ENCODE measurements around the gene CABLES2.

CABLES2 gene

DNA sequence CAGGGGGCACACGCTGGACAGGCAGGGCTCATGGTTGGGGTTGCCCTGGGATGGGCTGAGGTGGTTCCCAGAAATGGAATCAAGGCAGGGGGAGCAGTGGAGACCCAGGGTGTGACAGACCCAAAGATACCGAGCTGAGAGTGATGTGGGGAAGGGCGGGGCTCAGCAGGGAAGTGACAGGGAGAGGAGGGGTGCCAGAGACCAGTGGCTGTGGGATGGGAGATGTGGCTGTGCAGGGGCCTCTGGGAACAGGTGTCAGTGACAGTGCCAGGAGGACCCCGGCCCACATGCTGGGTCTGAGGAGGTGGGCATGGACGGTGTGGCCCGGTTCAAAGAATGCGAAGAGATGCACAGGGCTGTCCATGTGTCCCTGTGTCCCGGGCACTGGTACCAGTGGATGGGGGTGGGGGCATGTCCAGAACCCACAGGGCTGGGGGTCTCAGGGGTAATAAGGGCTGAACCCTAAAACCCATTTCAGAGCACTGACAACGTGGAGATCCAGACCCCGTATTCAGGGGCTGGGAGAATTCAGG is 1.0 kb downstream of the CABLES2 start:
- H3K4me3 ChIP-seq (ENCODE audit: low read depth, low read length), result no peak overlapping the region

DNA sequence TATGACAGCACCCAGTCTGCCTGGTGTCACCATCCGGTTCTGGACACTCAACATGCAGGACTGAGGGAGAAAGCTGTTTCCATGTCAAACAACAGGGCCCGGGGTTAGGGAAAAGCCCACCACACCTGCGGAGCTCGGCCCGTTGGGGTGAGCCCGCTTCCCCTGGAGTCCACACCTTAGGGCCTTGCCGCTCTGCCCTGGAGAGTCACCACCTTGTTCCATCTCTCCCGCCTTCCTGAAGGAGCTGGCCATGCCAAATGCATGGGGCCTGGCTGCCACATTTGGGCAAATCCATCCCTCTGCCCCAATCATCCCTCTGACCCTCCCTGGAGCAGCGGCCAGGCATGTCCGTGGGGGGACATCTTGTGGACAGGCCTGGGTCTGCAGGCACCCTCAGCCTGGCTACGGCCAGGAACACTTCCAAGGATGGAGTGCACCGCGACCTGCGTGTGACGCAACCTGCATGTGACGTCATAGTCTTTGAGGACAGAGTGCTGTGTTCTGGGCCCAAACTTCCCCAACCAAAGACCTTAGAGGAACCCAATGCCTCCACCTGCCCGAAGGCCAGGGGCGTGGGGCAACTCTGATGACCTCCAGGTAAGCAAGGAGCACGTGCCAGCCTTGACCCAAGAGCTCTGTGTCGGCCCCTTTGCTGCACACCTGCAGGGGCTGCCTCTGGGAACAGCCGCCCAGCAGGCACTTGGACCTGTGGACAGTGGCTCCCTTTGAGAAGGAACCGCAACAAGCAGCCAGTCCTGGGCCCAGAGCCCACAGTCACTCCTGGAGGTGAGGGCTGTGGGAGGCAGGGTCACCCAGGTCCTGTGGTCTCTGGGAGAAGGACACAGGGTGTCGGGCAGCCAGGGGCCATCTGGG is 1.7 kb downstream of the CABLES2 start:
- no peak overlapping the region for H3K4me3 ChIP-seq (ENCODE audit: low read depth, low read length)

DNA sequence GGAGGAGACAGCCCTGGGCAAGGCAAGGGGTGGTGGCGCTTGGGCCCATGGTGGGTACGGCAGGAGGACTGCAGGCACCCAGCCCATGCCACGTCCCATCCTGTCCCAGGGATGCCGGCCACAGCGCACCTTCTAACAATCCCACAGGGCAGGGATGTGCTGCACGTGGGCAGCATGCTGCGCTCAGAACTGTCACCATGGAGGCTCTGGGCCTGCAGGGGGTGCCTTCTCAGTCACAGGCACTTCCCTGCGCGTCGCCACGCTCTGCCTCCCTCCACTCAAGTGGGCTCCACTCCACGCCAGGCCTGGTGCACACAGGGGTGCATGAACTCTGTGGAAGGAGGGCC is 2.4 kb downstream of the CABLES2 start:
- H3K4me3 ChIP-seq (ENCODE audit: low read depth, low read length), result no peak overlapping the region

DNA sequence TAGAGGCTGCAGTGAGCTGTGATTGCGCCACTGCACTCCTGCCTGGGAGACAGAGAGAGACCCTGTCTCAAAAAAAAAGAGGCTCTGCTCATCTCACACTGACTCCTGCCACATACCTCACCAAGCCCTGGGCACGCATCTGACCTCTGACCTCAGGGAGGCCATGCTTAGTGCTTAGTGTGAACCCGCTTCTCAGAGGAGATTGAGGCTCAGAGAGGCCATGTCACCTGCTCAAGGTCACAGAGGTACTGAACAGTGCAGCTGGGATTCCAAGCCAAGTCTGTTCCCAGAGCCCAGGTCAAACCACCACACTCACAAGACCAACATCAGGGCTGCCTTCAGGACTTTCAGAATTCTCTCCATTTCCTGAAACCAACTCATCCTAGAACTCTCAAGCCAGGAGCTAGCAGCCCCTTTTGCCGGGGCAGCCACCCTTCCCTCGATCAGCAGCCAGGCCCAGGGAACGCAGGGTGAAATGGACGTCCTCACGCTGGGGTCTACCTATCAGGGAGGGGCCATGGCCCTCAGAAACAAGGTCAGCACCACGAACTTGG is 2.9 kb downstream of the CABLES2 start:
- H3K4me3 ChIP-seq (ENCODE audit: low read depth, low read length), result no peak overlapping the region

DNA sequence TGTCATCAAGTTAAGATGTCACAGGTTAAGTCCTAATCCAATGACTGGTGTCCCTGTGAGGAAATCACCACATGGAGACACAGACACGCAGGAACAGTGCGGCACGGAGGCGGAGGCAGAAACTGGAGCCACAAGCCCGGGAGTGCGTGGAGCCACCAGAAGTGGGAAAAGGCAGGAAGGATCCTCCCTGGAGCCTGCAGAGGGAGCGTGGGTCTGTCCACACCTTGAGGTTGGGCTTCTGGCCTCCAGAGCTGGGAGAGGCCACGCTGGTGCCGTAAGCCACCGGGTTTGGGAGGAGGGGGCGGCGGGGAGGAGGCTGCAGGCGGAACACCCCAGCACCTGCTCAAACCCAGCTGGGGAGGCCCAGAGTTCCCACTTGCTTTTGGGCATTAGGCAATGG is 3.8 kb downstream of the CABLES2 start:
- no peak overlapping the region for H3K4me3 ChIP-seq (ENCODE audit: low read depth, low read length)

DNA sequence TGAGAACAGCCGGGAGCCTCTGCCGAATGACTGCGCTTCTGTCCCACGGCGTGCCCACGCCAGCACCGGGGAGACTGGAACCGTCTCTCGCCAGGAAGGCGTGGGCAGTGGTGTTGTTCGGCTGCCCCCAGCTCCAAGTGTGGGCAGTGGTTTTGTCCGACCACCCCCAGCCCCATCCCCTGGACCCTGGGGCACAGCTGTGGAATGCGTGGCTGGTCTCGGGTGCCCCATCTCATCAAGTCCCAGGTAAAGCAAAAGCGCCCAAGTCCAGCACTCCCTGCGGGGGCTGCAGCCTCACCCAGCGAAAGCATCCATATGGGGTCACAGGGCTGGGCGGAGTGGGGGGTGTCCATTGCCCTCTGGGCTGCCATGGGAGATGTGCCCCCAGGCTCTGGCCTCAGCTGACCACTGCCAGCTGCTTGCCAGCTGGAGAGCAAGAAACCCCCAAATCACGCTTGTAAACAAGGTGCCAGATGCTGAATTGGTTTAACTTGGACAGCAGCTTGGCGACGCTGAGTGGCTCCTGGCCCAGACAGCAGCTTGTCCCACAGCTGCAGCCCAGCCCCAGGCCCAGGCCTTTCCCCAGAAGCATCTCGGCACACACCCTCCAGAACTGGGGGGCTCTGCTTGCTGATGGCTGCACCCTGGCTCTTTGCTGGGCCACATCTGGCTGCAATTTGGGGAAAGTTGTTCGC is 4.5 kb downstream of the CABLES2 start:
- no peak overlapping the region for H3K4me3 ChIP-seq (ENCODE audit: low read depth, low read length)

DNA sequence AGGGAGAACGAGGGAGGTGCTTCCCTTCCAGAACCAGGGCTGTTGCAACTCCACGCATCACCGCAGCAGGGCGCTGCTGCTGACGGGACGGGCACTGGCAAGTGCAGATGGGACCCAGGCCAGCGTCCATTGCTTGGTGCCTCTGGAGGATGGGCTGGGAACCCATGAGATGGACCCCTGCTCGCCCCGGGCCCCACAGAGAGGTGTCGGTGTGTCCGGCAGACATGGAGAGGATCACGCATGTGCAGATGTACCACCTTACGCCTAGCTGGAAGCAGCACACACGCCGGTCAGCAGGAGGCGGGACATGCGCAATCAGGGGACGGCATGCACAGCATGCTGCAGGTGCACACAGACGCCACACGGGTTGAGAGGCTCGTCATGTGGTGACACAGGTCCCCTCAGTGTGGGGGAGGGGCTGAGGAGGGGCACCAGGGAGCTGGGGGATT is 5.7 kb downstream of the CABLES2 start:
- H3K4me3 ChIP-seq (ENCODE audit: low read depth, low read length), result no peak overlapping the region

DNA sequence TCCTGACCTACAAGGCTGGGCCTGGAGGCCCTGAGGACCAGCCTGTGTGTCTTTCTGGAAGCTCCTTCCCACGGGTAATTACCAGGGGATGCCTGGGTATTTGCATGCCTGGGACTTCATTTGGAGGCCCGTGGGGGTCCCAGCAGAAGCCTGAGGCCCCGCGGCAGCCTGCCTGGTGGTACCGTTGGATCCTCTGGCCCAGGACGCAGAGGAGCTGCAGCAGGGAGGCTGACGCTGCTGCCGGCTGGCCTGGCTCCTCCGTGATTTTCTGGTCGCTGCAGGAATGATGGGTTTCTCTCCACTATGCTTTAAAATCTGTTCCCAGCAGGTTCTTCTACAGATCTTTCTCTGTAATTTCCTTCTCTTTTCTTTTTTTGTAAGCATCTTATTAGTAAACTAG is 6.5 kb downstream of the CABLES2 start:
- H3K4me3 ChIP-seq (ENCODE audit: low read depth, low read length), result no peak overlapping the region

DNA sequence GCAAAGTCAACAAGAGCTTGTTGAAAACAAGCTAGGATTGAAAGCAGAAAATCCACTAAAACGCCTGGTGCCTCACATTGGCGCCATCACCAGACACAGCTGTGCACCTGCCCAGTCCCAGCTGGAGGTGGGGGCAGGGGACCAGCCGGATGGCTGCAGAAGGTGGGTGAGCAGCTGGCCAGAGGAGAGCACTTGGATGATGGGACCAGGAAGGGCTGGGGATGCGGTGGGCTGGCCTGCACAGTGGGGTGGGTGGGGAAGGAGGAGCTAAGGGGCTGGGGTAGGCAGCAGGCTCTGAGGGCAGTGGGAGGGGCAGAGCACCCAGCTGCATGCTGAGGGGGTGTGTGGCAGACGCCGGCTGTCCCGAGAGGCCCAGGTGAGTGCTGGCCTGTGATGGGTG is 7.1 kb downstream of the CABLES2 start:
- no peak overlapping the region for H3K4me3 ChIP-seq (ENCODE audit: low read depth, low read length)

DNA sequence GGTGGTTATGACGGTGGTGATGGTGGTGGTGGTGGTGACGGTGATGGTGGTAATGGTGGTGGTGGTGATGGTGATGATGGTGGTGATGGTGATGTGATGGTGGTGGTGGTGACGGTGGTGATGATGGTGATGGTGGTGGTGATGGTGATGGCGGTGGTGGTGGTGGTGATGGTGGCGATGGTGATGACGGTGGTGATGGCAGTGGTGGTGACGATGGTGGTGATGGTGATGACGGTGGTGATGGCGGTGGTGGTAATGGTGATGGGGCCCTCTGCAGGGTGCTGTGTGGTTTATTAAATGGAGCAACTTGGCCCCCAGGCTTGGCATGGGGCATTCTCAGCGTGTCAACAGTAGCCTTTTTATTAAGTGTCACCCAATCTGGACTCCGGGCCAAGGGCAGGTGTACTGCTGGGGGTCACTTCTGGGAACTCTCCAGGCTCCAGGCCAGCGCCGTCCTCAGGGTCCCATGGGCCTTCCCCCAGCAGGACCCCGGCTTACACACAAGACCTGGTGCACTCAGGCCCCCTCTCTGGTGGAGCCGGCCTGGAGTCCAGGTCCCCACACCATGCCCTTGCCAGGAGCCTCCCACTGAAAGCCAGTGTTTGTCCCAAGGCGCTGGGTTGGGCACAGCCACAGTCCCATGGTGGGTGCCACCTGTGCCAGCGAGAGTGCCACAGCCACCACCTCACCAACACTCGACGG is 8.8 kb downstream of the CABLES2 start:
- H3K4me3 ChIP-seq (ENCODE audit: low read depth, low read length), result no peak overlapping the region

DNA sequence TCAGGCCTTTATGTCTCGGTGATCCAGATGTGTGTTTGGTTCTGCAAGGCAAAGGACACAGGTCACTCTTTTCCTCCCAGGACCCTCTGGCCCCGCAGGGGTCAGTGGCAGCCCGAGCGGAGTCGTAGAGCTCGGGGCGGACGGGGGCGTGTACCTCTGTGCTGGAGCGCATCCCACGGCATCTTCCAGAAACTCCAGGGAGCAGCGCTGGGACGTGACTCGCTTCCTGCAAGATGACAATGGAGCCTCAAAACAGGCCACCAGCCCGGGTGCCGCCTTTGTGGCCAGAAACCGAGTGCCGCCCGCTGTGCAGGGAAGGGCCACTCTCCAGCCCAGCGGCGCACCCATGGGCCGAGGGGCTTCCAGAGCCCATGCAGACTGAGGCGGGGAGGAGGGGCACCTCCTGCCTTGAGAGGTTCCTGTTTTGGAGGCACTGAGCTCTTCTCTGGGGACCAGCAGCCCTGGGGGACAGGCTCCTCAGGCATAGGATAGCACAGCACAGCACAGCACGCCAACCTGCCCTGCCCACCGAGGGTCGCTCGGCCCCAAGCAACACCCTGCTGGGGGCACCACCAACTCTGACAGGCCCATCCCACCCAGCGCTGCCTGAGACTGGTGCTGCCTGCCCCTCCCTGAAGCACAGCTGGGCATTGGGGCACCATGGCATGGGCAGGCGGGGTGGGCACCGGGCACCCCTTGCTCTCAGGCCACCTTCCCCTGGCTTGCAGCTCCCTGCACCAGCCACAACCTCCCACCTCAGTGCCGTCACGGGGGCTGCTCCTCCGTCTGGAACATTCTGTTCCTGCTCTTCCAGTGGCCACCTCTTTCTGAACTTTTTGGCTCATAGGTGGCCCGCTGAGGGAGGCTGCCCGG is 10.5 kb downstream of the CABLES2 start:
- H3K4me3 ChIP-seq (ENCODE audit: low read depth, low read length), result no peak overlapping the region

DNA sequence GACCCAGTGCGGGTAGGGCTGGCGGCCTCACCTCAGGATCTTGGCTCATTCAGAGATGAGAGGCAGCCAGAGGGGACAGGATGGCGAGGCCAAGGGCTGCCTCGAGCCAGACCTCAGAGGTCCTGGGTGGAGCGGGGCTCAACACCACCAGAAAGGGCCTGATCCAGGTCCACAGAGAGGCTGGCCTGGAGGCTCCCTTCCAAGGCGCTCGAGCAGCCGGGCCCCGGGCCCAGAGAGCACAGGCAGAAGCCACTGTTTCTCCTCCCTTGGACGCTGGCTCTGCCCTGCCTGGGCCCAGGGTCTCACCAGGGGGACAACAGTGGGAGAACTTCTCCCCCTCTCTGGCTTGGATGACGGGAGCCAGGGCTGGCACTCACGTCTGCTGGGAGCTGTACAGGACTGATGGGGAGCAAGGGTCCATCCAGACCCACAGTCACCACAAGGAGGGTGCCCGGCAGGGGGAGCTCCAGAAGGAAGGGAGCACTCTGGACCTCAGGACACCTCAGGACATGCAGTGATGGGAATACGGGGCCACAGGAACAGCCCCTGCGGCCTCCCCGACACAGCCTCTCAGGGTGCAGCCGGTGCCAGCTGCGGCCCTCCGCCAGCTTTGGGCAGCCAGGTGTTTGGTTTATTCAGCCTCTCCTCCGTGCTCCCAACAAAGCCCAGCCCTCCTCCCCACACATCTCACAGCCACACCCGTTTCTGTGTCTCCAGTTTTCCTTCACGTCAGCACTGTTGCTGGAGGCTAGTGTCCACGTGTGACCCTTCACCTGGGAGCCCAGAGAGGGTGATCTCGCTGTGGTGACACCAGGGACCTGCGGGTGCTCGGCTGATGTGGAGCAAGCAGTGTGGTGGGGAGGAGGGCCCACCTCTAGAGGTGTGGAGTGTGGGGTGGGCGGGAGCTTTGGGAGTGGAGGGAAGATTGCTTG is 11.5 kb downstream of the CABLES2 start:
- no peak overlapping the region for H3K4me3 ChIP-seq (ENCODE audit: low read depth, low read length)

DNA sequence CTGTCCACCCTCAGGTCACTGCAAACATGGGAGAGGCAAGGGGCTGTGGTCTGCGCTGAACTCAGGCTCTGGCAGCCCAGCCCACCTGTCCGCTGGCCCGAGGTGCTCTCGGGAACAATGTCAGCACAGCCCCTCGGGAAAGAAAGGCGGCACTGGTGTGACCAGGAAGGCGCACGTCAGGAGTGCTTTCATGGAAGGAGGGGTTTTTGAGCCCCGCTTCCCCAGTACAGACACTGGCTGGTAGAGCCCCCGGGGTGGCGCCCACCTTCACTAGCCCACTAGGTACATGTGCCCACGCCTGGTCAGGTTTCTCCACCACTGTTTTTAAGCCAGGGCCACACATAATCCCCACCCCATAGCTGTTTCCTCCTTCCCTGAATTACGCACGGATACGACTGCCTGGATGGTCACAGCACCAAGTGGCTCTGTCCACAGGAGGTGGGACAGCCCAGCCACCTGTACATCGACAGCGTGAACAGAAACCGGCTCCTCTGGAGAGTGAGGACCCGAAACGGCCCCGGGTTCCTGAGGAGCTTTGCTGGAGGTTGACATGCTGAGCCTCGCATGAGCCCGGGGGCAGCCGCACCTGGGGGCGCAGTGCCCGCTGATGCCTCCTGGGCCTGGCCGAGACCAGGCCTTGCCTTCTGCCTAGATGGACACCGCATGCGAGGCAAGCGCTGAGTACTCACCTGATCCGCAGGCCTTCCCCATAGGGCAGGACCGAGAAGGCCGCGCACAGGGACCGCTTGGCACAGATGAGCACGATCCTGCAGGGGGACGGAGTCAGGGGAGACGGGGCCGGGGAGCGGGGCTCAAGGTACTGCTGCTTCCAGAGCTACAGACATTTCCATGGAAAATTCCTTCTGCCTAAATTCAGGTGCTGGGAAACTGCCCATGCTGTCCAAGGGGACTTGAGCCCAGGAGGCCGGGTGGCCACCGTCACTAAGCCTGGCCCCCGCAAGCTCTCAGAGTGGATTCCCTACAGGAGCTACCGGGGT is 12.5 kb downstream of the CABLES2 start:
- no peak overlapping the region for H3K4me3 ChIP-seq (ENCODE audit: low read depth, low read length)

DNA sequence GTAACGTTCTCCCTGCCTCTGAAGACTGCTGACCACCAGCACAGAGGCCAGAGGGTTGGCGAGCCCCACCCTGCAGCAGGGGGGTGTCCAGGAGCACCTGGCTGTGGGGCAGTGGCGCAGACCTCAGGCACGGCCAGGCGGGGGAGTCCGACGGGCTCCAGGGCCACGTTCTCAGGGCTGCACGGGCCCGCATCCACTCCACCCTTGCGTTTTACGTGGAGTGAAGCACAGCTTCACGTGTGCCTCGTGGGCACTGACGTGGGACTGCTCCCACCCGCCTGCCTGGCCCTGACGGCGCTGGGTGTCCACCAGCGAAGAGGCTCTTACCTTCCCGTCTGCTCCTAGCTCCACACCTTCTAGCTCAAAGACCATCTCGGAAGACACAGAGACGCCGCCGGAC is 13.3 kb downstream of the CABLES2 start:
- no peak overlapping the region for H3K4me3 ChIP-seq (ENCODE audit: low read depth, low read length)

DNA sequence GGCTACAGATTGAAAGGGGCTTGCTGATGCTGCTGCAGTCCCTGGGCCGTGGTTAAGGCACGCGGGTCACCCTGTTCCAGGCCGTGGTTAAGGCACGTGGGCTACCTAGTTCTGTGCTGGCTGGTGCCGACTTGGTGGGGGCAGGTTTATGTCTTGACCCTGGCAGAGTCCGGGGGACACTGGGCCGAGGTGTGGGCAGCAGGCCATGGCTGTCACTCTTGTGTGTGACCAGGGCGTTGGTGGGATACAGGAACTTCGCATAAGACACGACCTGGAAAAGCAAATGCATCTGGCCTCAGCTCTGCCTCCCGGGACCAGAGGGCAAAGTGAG is 13.8 kb downstream of the CABLES2 start:
- H3K4me3 ChIP-seq (ENCODE audit: low read depth, low read length), result no peak overlapping the region

DNA sequence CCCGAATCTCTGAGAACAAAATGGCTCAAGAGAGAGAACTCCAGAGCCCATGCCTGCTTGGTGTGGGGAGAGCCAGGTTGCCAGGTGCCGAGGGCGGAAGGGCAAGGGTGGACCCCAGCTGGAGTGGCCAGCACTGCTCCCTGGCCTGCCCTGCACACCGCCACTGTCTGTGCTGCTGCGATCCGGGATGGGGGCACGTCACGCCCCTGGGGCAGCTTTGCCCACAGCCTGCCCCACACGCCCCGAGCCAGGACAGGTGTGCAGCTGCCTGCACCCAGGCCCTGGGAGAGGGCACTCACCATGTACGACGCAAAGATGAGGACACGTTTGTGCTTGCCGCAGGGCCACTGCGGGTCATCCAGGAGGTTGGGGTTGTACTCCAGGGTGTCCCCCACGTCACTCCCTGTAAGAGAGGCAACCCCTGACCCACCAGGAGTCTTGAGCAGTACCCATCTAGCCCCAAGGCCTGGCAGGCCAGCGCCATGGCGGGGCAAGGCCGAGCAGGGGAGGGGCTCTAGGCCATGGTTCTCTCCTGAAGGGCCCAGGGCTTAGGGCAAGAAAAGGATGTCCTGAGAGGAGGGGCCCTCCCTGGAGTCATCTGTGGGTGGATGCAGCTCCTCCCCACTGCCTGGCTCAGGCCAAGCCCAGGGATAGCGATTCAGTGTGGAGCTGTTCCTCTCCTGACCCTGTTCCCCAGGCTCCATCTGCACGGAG is 14.3 kb downstream of the CABLES2 start:
- no peak overlapping the region for H3K4me3 ChIP-seq (ENCODE audit: low read depth, low read length)

DNA sequence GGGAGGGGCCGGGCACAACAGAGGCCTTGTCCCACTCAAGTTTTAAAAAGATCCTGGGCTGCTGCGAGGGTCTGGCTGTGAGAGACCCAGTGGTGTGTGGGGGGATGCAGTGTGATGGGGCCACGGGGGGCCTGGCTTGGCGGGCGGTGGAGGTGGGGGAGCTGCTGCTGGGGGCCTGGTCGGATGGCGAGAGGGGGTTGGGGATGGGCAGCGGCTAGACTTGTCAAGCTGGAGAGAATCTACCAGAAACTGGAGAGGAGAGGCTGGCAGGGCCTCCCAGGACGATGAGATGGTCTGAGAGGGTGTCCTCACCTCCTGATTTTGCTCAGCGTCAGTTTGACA is 15.0 kb downstream of the CABLES2 start:
- no peak overlapping the region for H3K4me3 ChIP-seq (ENCODE audit: low read depth, low read length)
